K562 (cell line): ENCODE data around the gene NEUROD4. TPM values are rescaled to one million over a fixed set of nuclear protein-coding genes. Genes with fewer than 3 reads are reported as not detected.
A peak's percentile ranks its signal among the peaks of the same experiment; 100 is the strongest.

Source experiments
- ARID2 ChIP-seq: fragments of 450-650 bp; IDR thresholded peaks from 2 replicates; pipeline ENCODE4 v1.6.1; 2017; ENCODE audit warnings: antibody characterized with exemption, mild to moderate bottlenecking
- BHLHE40 ChIP-seq: IDR thresholded peaks from 2 replicates; pipeline ENCODE4 v1.6.1; 2011; ENCODE audit warnings: low read length, improper control_type of control experiment
- BRCA1 ChIP-seq, 2 experiments: fragments of 450-650 bp in 1 of 2; sonication (generic) in 1 of 2; formaldehyde crosslinking in 1 of 2; IDR thresholded peaks; 2 replicates each; pipeline versions ENCODE4 v1.5.0 to v1.6.1; 2017 to 2020; ENCODE audit warnings: mild to moderate bottlenecking in 1 of 2, missing genetic modification reagents in 1 of 2
- ILF3 ChIP-seq: fragments of 450-650 bp; IDR thresholded peaks from 2 replicates; pipeline ENCODE4 v1.6.1; 2018; ENCODE audit warnings: antibody characterized with exemption, mild to moderate bottlenecking, moderate library complexity, borderline replicate concordance
- MAFG ChIP-seq: fragments of 450-650 bp; conservative IDR thresholded peaks from 2 replicates; pipeline ENCODE4 v1.6.1; 2016; ENCODE audit warnings: missing genetic modification characterization, missing compliant biosample characterization
- MECOM ChIP-seq: fragments of 250-450 bp; sonication (Bioruptor Pico); IDR thresholded peaks from 2 replicates; pipeline ENCODE4 v1.8.0; 2022; ENCODE audit warnings: inconsistent platforms
- MTF1 ChIP-seq: fragments of 250-450 bp; sonication (Bioruptor Pico); IDR thresholded peaks from 2 replicates; pipeline ENCODE4 v1.9.0; 2021; ENCODE audit warnings: moderate library complexity, mild to moderate bottlenecking, inconsistent platforms, borderline replicate concordance
- NFIC ChIP-seq: fragments of 450-650 bp; IDR thresholded peaks from 2 replicates; pipeline ENCODE4 v1.6.1; 2017; ENCODE audit warnings: mild to moderate bottlenecking, inconsistent platforms
- RBM39 ChIP-seq: fragments of 200-400 bp; formaldehyde crosslinking; optimal IDR thresholded peaks from 2 replicates; pipeline ENCODE3; 2018; ENCODE audit warnings: low read depth, low read length
- YY1 ChIP-seq, 3 experiments: IDR thresholded peaks; 2 replicates each; pipeline ENCODE4 v1.6.1; 2011; ENCODE audit warnings: low read length in 2 of 3, mild to moderate bottlenecking in 2 of 3, moderate library complexity in 2 of 3, borderline replicate concordance in 1 of 3, control low read depth in 1 of 3, low read depth in 1 of 3; ENCODE audit not compliant: insufficient read depth in 3 of 3, insufficient replicate concordance in 2 of 3, control insufficient read depth in 1 of 3, insufficient read length in 1 of 3; ENCODE audit errors: extremely low read depth in 1 of 3
- ZBTB26 ChIP-seq: fragments of 450-650 bp; formaldehyde crosslinking; IDR thresholded peaks from 2 replicates; pipeline ENCODE4 v1.4.0; 2022; ENCODE audit warnings: missing genetic modification characterization
- ZNF551 ChIP-seq: fragments of 250-450 bp; sonication (Bioruptor Pico); IDR thresholded peaks from 2 replicates; pipeline ENCODE4 v1.5.0; 2021; ENCODE audit warnings: mild to moderate bottlenecking, moderate library complexity
- polyA plus RNA-seq, 8 experiments: library from polyadenylated mRNA; depleted of rRNA in 4 of 8; stranded (reverse) in 5 of 8; unstranded in 3 of 8; fragments of >200 nt; fragmentation: Nextera tagmentation in 2 of 8; fragmentation: Illumina TruSeq in 1 of 8; extraction: Ambion mirVana in 2 of 8; extraction: Trizol in 1 of 8; gene quantifications; 2 replicates each; pipeline versions ENCODE4 v1.2.1 to v1.2.3, GENCODE V29; 2011 to 2014; ENCODE audit warnings: inconsistent platforms in 1 of 8, missing spikeins in 1 of 8
- total RNA-seq, 7 experiments: library from RNA; depleted of rRNA in 6 of 7; stranded (reverse); fragments of >200 nt in 6 of 7; fragmentation: Illumina TruSeq in 2 of 7; extraction: Trizol in 2 of 7; gene quantifications; 2 replicates each; pipeline versions ENCODE4 v1.2.1 to v1.2.3, GENCODE V29; 2011 to 2021; ENCODE audit warnings: low replicate concordance in 1 of 7
- TF ChIP-seq, protein P1 (sequence below): fragments of 200-400 bp; formaldehyde crosslinking; IDR thresholded peaks from 2 replicates; pipeline ENCODE4 v1.6.1; 2017; ENCODE audit warnings: mild to moderate bottlenecking, low read depth, low read length, moderate library complexity

NEUROD4 gene
- total and polyA plus RNA-seq, 9 of the 15 experiments (the other 6 are each of a cell fraction or from before 2014, with no cell fraction given) = not detected

GRCh38 chr12:54975875-54976274, 43.9 kb upstream of the NEUROD4 start (continued):
- TF ChIP-seq ZBTB26 (CRISPR knock-in tag) = no peak
- peak; percentile 69; the same call in 1 of the 2 replicates for TF ChIP-seq BHLHE40
- TF ChIP-seq MAFG (tag) = peak; percentile 72
- TF ChIP-seq ILF3 = no peak
- TF ChIP-seq YY1 (IDR thresholded peaks at IDR 0.05; ENCODE audit: borderline replicate concordance in 1 of 3, control insufficient read depth in 1 of 3, extremely low read depth in 1 of 3, insufficient read depth in 3 of 3, insufficient read length in 1 of 3, insufficient replicate concordance in 2 of 3, low read depth in 1 of 3, low read length in 2 of 3) = no peak
- TF ChIP-seq MTF1 (CRISPR knock-in tag) = no peak
- TF ChIP-seq MECOM (CRISPR knock-in tag) = 0 out of 2 replicates have a peak, but pooled peaks have one; percentile 17
- no peak for TF ChIP-seq ZNF551 (CRISPR knock-in tag)
- no peak for TF ChIP-seq ARID2
- no peak for TF ChIP-seq BRCA1 (IDR thresholded peaks at IDR 0.05)
- no peak for TF ChIP-seq BRCA1 (CRISPR knock-in tag; IDR thresholded peaks at IDR 0.05)
- TF ChIP-seq, protein P1, sequence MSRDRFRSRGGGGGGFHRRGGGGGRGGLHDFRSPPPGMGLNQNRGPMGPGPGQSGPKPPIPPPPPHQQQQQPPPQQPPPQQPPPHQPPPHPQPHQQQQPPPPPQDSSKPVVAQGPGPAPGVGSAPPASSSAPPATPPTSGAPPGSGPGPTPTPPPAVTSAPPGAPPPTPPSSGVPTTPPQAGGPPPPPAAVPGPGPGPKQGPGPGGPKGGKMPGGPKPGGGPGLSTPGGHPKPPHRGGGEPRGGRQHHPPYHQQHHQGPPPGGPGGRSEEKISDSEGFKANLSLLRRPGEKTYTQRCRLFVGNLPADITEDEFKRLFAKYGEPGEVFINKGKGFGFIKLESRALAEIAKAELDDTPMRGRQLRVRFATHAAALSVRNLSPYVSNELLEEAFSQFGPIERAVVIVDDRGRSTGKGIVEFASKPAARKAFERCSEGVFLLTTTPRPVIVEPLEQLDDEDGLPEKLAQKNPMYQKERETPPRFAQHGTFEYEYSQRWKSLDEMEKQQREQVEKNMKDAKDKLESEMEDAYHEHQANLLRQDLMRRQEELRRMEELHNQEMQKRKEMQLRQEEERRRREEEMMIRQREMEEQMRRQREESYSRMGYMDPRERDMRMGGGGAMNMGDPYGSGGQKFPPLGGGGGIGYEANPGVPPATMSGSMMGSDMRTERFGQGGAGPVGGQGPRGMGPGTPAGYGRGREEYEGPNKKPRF = no peak
- TF ChIP-seq NFIC = no peak
- no peak for TF ChIP-seq RBM39
